GM23338 (cell line): ENCODE data around the gene FBXW4. TPM values are rescaled to one million over a fixed set of nuclear protein-coding genes. Genes with fewer than 3 reads are reported as not detected.

Experiments used
- ATAC-seq: fragments of 200-7000 bp; cut with Tn5 transposase; 3 replicates; pipeline ENCODE4 v1.9.1; 2020
- DNase-seq: peaks from one replicate; pipeline ENCODE4 v3.0.0-alpha.2; 2015; ENCODE audit warnings: low spot score
- H2AFZ ChIP-seq: fragments of 200-600 bp; sonication (generic); 2 replicates; pipeline ENCODE4 v1.8.0; 2016; ENCODE audit warnings: antibody characterized with exemption, mild to moderate bottlenecking, moderate library complexity
- H3F3A ChIP-seq: fragments of 200-600 bp; sonication (generic); replicated peaks from 2 replicates; pipeline ENCODE4 v1.8.0; 2017; ENCODE audit warnings: antibody characterized with exemption, mixed run types, low read depth
- H3K27ac ChIP-seq: fragments of 200-600 bp; sonication (generic); 2 replicates; pipeline ENCODE4 v1.6.1; 2016; ENCODE audit warnings: low read depth
- H3K27me3 ChIP-seq: fragments of 200-600 bp; sonication (generic); 2 replicates; pipeline ENCODE4 v1.8.0; 2016; ENCODE audit warnings: mild to moderate bottlenecking, mixed run types, moderate library complexity; ENCODE audit not compliant: insufficient read depth
- H3K36me3 ChIP-seq: fragments of 200-600 bp; sonication (generic); 2 replicates; pipeline ENCODE4 v1.8.0; 2016; ENCODE audit warnings: mild to moderate bottlenecking; ENCODE audit not compliant: insufficient read depth
- H3K4me1 ChIP-seq: fragments of 200-600 bp; sonication (generic); 2 replicates; pipeline ENCODE4 v1.8.0; 2016; ENCODE audit warnings: mild to moderate bottlenecking, moderate library complexity; ENCODE audit not compliant: insufficient read depth
- H3K4me2 ChIP-seq: fragments of 200-600 bp; sonication (generic); 2 replicates; pipeline ENCODE4 v1.7.1; 2017; ENCODE audit warnings: mixed run types
- H3K4me3 ChIP-seq: fragments of 200-600 bp; sonication (generic); 2 replicates; pipeline ENCODE4 v1.6.1; 2016; ENCODE audit warnings: mixed run types
- H3K79me2 ChIP-seq: fragments of 200-600 bp; sonication (generic); replicated peaks from 2 replicates; pipeline ENCODE4 v1.8.0; 2017; ENCODE audit warnings: mild to moderate bottlenecking; ENCODE audit not compliant: insufficient read depth
- H3K9me2 ChIP-seq: fragments of 200-600 bp; sonication (generic); 2 replicates; pipeline ENCODE4 v1.8.0; 2017; ENCODE audit not compliant: insufficient read depth
- H4K20me1 ChIP-seq: fragments of 200-600 bp; sonication (generic); replicated peaks from 2 replicates; pipeline ENCODE4 v1.8.0; 2017; ENCODE audit warnings: mild to moderate bottlenecking; ENCODE audit not compliant: insufficient read depth
- H3K27ac Mint-ChIP-seq: 2 replicates; pipeline ENCODE4 v1.8.0; 2020; ENCODE audit warnings: inconsistent platforms, mild to moderate bottlenecking, moderate library complexity, mixed read lengths
- H3K27me3 Mint-ChIP-seq: 3 replicates; pipeline ENCODE4 v1.8.0; 2022; ENCODE audit warnings: low read depth, mild to moderate bottlenecking, moderate library complexity, mixed read lengths, inconsistent platforms; ENCODE audit not compliant: insufficient read depth, poor library complexity
- H3K36me3 Mint-ChIP-seq: 3 replicates; pipeline ENCODE4 v1.8.0; 2021; ENCODE audit warnings: low read depth, mild to moderate bottlenecking, inconsistent platforms, moderate library complexity, mixed read lengths
- H3K4me1 Mint-ChIP-seq: 3 replicates; pipeline ENCODE4 v1.8.0; 2020; ENCODE audit warnings: mild to moderate bottlenecking, inconsistent platforms, mixed read lengths
- H3K4me3 Mint-ChIP-seq: 3 replicates; pipeline ENCODE4 v1.8.0; 2021; ENCODE audit warnings: moderate library complexity, mild to moderate bottlenecking, inconsistent platforms, mixed read lengths
- H3K9me3 Mint-ChIP-seq: 3 replicates; pipeline ENCODE4 v1.8.0; 2020; ENCODE audit warnings: moderate library complexity, mild to moderate bottlenecking, inconsistent platforms, mixed read lengths
- EZH2 ChIP-seq: fragments of 200-600 bp; sonication (generic); IDR thresholded peaks from one replicate; pipeline ENCODE4 v1.8.0; 2017; ENCODE audit warnings: antibody characterized with exemption, mild to moderate bottlenecking, low read depth; ENCODE audit not compliant: unreplicated experiment
- STAT1 ChIP-seq: IDR thresholded peaks from one replicate; pipeline ENCODE4 v1.6.1; 2016; ENCODE audit warnings: antibody characterized with exemption; ENCODE audit not compliant: unreplicated experiment
- ZNF114 ChIP-seq: fragments of 250-450 bp; sonication (Bioruptor Pico); IDR thresholded peaks from 2 replicates; pipeline ENCODE4 v1.5.0; 2020; ENCODE audit warnings: mild to moderate bottlenecking, moderate library complexity
- ZNF331 ChIP-seq: fragments of 250-450 bp; sonication (Bioruptor Pico); IDR thresholded peaks from 2 replicates; pipeline ENCODE4 v1.5.0; 2020; ENCODE audit warnings: low read depth, mild to moderate bottlenecking, moderate library complexity
- polyA plus RNA-seq: library from polyadenylated mRNA; unstranded; fragments of >200 nt; fragmentation: Nextera tagmentation; extraction: Ambion mirVana; gene quantifications from 2 replicates; pipeline ENCODE4 v1.2.1, GENCODE V29; 2016
- total RNA-seq: library from RNA; depleted of rRNA; stranded (reverse); fragments of >200 nt; shearing (Covaris generic); gene quantifications from 2 replicates; pipeline ENCODE4 v1.2.3, GENCODE V29; 2014
- TF ChIP-seq, protein P1 (sequence below): fragments of 250-450 bp; sonication (Bioruptor Pico); IDR thresholded peaks from 2 replicates; pipeline ENCODE4 v1.5.0; 2020; ENCODE audit warnings: mild to moderate bottlenecking, moderate library complexity
- TF ChIP-seq, protein P2 (sequence below), 2 experiments: fragments of 200-600 bp in 1 of 2; sonication (generic) in 1 of 2; conservative IDR thresholded peaks; 2 replicates each; pipeline versions ENCODE4 v1.5.1 to v1.6.1; 2016 to 2017; ENCODE audit warnings: antibody characterized with exemption in 2 of 2, low read depth in 2 of 2, mild to moderate bottlenecking in 2 of 2, moderate library complexity in 1 of 2
- TF ChIP-seq, protein P3 (sequence below): IDR thresholded peaks from 2 replicates; pipeline ENCODE4 v1.6.1; 2016; ENCODE audit warnings: antibody characterized with exemption

The FBXW4 gene
- total and polyA plus RNA-seq, 2 experiments from 2014 or later = 8.0 to 18.6 TPM

DNA sequence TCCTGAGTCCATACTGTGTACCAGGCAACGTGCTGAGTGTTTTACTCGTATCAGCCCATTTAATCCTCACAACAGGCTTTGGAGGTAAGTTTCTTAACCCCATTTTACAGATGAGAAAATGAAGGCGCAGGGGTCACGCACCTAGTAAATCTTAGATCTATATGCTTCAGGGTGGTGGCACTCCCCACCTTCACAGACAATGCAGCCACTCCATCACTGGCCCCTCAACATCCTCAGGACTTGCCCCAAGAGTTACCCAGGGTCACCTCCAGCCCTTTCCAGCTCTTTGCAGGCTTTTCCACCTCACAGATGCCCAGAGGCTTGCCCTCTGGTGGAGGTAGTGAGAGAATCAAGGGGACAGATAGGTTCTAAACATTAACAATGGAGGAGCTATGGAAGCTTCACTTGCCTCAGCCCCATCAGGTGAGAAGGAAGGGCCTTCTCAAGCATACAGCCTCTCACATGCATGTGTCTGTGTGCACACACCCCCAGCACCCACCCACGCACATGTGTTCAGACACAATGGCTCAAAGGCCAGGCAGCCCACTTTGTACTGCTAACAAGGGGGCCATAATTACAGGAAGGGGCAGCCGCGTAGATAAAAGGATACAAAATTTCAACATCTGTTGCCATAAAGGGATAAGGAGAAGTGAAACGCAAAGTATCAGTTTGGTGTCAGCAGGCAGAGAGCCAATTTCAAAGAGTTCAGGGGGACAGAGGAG, 77.7 kb downstream of the FBXW4 start:
- no peaks in the 10 kb centered on the region for H3K36me3 Mint-ChIP-seq
- peak; percentile 49 for DNase-seq

DNA sequence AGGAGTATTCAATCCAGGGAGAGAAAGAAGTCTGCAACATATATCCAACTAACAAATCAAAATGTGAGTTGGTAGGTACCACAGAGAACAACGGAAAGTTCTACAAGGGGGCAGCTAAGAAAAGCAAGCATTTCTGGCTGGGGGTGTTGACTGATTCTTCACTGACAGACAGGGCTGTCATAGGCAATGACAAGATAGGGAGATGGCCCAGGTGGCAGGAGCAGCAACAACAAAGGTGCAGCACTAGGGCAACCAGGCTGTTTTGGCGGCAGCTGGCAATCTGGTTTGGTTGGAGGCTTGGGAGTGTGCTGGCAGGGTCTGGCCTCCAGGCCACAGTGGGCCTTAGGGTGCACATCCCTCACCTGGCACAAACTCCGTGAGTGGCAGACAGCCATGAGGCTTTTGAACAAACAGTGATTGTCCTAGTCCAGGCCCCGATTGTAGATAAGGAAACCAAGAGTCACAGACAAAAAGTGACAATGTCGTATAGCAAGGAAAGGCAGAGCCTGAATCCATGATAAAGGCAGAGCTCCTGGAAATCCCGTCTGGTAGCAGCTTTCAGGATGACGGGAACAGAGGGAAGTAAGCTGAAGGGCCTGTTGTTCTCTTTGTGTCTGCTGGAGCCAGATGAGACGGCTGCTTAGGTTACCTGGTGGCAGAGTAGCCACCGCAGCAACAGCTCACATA, 78.4 kb downstream of the FBXW4 start:
- Histone ChIP-seq H3K36me3 (peaks cover under 1% of the 10 kb centered on the region; the same call in 1 of the 2 replicates), H3K4me3 (no peak overlapping the region), H3K27ac (peak overlapping the region; percentile 78; the same call in 1 of the 2 replicates), H3K79me2 (no peaks in the 10 kb centered on the region), H3F3A (no peaks in the 10 kb centered on the region), H2AFZ (no peak overlapping the region), H3K4me1 (peaks cover 24% of the 10 kb centered on the region), H3K9me2 (no peaks in the 10 kb centered on the region), H3K4me2 (no peak overlapping the region), H4K20me1 (no peaks in the 10 kb centered on the region), H3K27me3 (no peaks in the 10 kb centered on the region)
- Mint-ChIP-seq H3K27ac (no peak overlapping the region), H3K4me1 (peaks cover 36% of the 10 kb centered on the region), H3K9me3 (no peaks in the 10 kb centered on the region), H3K36me3 (no peaks in the 10 kb centered on the region; the same call in 2 of the 3 replicates), H3K27me3 (peaks cover 18% of the 10 kb centered on the region), H3K4me3 (no peak overlapping the region)
- ATAC-seq (peak; percentile 9; the same call in 2 of the 3 replicates), DNase-seq (peak; percentile 29)
- TF ChIP-seq EZH2 (no peak), ZNF331 (no peak), STAT1 (no peak), ZNF114 (CRISPR knock-in tag) (no peak)
- TF ChIP-seq, protein P1, sequence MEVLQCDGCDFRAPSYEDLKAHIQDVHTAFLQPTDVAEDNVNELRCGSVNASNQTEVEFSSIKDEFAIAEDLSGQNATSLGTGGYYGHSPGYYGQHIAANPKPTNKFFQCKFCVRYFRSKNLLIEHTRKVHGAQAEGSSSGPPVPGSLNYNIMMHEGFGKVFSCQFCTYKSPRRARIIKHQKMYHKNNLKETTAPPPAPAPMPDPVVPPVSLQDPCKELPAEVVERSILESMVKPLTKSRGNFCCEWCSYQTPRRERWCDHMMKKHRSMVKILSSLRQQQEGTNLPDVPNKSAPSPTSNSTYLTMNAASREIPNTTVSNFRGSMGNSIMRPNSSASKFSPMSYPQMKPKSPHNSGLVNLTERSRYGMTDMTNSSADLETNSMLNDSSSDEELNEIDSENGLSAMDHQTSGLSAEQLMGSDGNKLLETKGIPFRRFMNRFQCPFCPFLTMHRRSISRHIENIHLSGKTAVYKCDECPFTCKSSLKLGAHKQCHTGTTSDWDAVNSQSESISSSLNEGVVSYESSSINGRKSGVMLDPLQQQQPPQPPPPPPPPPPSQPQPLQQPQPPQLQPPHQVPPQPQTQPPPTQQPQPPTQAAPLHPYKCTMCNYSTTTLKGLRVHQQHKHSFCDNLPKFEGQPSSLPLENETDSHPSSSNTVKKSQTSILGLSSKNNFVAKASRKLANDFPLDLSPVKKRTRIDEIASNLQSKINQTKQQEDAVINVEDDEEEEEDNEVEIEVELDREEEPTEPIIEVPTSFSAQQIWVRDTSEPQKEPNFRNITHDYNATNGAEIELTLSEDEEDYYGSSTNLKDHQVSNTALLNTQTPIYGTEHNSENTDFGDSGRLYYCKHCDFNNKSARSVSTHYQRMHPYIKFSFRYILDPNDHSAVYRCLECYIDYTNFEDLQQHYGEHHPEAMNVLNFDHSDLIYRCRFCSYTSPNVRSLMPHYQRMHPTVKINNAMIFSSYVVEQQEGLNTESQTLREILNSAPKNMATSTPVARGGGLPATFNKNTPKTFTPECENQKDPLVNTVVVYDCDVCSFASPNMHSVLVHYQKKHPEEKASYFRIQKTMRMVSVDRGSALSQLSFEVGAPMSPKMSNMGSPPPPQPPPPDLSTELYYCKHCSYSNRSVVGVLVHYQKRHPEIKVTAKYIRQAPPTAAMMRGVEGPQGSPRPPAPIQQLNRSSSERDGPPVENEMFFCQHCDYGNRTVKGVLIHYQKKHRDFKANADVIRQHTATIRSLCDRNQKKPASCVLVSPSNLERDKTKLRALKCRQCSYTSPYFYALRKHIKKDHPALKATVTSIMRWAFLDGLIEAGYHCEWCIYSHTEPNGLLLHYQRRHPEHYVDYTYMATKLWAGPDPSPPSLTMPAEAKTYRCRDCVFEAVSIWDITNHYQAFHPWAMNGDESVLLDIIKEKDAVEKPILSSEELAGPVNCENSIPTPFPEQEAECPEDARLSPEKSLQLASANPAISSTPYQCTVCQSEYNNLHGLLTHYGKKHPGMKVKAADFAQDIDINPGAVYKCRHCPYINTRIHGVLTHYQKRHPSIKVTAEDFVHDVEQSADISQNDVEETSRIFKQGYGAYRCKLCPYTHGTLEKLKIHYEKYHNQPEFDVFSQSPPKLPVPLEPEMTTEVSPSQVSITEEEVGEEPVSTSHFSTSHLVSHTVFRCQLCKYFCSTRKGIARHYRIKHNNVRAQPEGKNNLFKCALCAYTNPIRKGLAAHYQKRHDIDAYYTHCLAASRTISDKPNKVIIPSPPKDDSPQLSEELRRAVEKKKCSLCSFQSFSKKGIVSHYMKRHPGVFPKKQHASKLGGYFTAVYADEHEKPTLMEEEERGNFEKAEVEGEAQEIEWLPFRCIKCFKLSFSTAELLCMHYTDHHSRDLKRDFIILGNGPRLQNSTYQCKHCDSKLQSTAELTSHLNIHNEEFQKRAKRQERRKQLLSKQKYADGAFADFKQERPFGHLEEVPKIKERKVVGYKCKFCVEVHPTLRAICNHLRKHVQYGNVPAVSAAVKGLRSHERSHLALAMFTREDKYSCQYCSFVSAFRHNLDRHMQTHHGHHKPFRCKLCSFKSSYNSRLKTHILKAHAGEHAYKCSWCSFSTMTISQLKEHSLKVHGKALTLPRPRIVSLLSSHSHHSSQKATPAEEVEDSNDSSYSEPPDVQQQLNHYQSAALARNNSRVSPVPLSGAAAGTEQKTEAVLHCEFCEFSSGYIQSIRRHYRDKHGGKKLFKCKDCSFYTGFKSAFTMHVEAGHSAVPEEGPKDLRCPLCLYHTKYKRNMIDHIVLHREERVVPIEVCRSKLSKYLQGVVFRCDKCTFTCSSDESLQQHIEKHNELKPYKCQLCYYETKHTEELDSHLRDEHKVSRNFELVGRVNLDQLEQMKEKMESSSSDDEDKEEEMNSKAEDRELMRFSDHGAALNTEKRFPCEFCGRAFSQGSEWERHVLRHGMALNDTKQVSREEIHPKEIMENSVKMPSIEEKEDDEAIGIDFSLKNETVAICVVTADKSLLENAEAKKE (CRISPR knock-in tag) = no peak

More for the DNA sequence above, 77.7 kb downstream of the FBXW4 start:
- H3K27ac ChIP-seq = peak overlapping the region; percentile 78; the same call in 1 of the 2 replicates
- TF ChIP-seq, protein P2, sequence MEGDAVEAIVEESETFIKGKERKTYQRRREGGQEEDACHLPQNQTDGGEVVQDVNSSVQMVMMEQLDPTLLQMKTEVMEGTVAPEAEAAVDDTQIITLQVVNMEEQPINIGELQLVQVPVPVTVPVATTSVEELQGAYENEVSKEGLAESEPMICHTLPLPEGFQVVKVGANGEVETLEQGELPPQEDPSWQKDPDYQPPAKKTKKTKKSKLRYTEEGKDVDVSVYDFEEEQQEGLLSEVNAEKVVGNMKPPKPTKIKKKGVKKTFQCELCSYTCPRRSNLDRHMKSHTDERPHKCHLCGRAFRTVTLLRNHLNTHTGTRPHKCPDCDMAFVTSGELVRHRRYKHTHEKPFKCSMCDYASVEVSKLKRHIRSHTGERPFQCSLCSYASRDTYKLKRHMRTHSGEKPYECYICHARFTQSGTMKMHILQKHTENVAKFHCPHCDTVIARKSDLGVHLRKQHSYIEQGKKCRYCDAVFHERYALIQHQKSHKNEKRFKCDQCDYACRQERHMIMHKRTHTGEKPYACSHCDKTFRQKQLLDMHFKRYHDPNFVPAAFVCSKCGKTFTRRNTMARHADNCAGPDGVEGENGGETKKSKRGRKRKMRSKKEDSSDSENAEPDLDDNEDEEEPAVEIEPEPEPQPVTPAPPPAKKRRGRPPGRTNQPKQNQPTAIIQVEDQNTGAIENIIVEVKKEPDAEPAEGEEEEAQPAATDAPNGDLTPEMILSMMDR (conservative IDR thresholded peaks at IDR 0.05; ENCODE audit: low read depth in 2 of 2) = peak; percentile 50 to 55
- TF ChIP-seq, protein P3, sequence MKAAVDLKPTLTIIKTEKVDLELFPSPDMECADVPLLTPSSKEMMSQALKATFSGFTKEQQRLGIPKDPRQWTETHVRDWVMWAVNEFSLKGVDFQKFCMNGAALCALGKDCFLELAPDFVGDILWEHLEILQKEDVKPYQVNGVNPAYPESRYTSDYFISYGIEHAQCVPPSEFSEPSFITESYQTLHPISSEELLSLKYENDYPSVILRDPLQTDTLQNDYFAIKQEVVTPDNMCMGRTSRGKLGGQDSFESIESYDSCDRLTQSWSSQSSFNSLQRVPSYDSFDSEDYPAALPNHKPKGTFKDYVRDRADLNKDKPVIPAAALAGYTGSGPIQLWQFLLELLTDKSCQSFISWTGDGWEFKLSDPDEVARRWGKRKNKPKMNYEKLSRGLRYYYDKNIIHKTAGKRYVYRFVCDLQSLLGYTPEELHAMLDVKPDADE = no peak
- peaks cover 24% of the 10 kb centered on the region for H3K4me1 ChIP-seq
- H4K20me1 ChIP-seq = no peaks in the 10 kb centered on the region
- Mint-ChIP-seq H3K9me3 (no peaks in the 10 kb centered on the region), H3K4me1 (peaks cover 36% of the 10 kb centered on the region), H3K27ac (no peak overlapping the region; the same call in 1 of the 2 replicates), H3K4me3 (no peak overlapping the region), H3K27me3 (peaks cover 19% of the 10 kb centered on the region)
- H3F3A ChIP-seq = no peaks in the 10 kb centered on the region
- no peaks in the 10 kb centered on the region for H3K27me3 ChIP-seq
- H2AFZ ChIP-seq = no peak overlapping the region
- peak; percentile 51 for ATAC-seq
- peaks cover 3% of the 10 kb centered on the region; the same call in 1 of the 2 replicates for H3K36me3 ChIP-seq
- H3K9me2 ChIP-seq = no peaks in the 10 kb centered on the region
- H3K4me2 ChIP-seq = no peak overlapping the region
- no peak overlapping the region for H3K4me3 ChIP-seq
- no peaks in the 10 kb centered on the region for H3K79me2 ChIP-seq
